Breast epithelium (tissue), 3 donors: ENCODE measurements around the gene AQP6.

ENCODE experiments used
- CTCF ChIP-seq, 3 donors: fragments of 450-650 bp; IDR thresholded peaks; one replicate each; pipeline ENCODE4 v1.5.1; 2016 to 2017; ENCODE audit warnings: antibody characterized with exemption in 3 of 3, mild to moderate bottlenecking in 3 of 3, moderate library complexity in 3 of 3
- POLR2A ChIP-seq: fragments of 450-650 bp; IDR thresholded peaks from one replicate; pipeline ENCODE4 v1.6.1; 2016; ENCODE audit warnings: antibody characterized with exemption, mild to moderate bottlenecking, moderate library complexity
- POLR2AphosphoS5 ChIP-seq, 3 donors: sonication (generic); formaldehyde crosslinking; IDR thresholded peaks; one replicate each; pipeline ENCODE4 v1.6.1; 2017; ENCODE audit warnings: antibody characterized with exemption in 3 of 3

GRCh38 chr12:49933796-49934195 is 39.0 kb upstream of the AQP6 start:
- TF ChIP-seq CTCF (IDR thresholded peaks at IDR 0.05) (no peak), POLR2A (no peak), POLR2AphosphoS5 (IDR thresholded peaks at IDR 0.05) (no peak)
